Activated CD4-positive, alpha-beta T cell treated with anti-CD3 and anti-CD28 coated beads for 1 hour (primary cell): ENCODE data around the gene ATG5.
"Not testable (repeated sequence)": the region's sequence is repeated elsewhere in the genome, so short reads cannot be mapped to it uniquely, and the experiment has no call there.

Source experiments
- DNase-seq: peaks from one replicate; pipeline ENCODE4 v3.0.0-alpha.2; 2020

The ATG5 gene

GRCh38 chr6:106152952-106153351 is 172.6 kb downstream of the ATG5 start:
- no peak for DNase-seq

DNA sequence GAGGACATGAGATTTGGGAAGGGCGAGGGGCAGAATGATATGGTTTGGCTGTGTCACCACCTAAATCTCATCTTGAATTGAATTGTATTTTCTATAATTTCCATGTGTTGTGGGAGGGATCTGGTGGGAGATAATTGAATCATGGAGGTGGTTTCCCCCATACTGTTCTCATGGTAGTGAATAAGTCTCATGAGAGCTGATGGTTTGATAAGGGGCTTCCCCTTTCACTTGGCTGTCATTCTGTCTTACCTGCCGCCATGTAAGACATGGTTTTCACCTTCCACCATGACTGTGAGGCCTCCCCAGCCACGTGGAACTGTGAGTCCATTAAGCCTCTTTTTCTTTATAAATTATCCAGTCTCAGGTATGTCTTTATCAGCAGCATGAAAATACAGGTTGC is 173.1 kb downstream of the ATG5 start:
- not testable (repeated sequence) for DNase-seq

DNA sequence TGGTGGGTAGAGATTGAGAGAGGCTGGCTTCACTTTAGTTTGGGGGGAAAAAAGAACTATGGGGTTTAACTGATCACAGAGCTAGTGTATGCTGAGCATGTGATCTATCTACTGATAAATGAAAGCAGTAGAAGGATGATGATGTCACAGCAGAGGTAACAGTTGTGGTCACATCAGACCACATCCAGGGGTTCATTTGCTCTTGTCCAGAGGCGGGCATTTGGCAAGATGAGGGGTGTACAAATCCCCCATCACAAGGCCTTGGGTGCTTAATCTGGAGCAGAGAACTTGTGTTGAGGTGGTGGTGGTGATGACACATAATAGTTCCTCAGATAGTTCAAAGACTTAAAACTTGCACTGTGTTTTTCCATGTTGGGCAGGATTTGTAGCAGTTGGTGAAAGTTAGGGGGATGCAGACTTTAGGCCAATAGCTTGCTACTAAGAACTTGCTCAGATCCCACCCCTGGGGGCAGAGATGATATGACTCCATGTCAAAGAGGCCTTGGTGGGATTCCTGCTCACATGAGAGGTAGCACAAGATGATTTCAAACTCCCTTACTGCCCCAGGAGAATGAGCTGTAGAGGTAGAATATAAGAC is 176.0 kb downstream of the ATG5 start:
- no peak for DNase-seq

GRCh38 chr6:106147476-106147875 is 178.1 kb downstream of the ATG5 start:
- DNase-seq, result no peak

GRCh38 chr6:106146852-106147351 is 178.7 kb downstream of the ATG5 start:
- DNase-seq, result no peak

- DNase-seq, result no peak
These were observed 179.8 kb downstream of the ATG5 start for GRCh38 chr6:106145741-106146227.

GRCh38 chr6:106145144-106145543 is 180.4 kb downstream of the ATG5 start:
- DNase-seq, result no peak

- DNase-seq, result no peak
These were observed 181.9 kb downstream of the ATG5 start for GRCh38 chr6:106143665-106144064.

- DNase-seq, result no peak
These were observed 182.6 kb downstream of the ATG5 start for GRCh38 chr6:106142876-106143431.

DNA sequence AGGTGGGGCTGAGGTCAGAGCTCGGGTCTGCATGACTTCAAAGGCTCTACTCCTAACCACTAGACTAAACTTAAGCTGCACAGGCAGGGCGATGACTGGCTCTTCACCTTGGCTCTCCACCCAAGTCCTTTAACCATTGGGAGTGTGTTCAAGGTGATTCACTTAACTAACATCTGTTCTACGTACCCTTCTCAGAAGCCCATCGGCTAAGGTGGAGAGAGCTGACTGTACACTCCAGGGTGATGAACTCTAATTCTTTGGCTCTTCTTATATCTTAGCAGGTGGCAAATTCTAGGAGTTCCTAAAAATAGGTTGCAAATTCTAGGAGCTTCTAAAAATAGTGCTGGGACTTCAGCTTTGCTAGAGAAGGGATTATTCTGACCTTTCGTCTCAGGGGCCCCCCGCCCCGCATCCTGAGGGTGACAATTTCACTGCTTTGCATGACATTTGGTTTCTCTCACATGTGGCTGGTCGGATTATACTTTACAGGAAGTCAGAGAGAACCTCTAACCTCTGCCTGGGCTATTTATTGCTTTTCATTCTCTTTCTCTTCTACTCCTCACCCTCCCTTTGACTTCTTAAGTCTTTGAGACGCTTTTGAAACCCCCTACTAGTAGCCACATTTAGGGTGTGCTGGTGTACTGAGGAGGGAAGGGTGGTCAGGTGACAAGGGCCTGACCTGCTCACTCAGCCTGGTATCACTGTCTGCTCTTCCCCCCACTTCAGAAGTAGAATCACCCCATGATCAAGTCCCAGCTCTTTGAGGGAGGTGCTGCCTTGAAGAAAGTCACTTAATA is 183.9 kb downstream of the ATG5 start:
- DNase-seq, result no peak

DNA sequence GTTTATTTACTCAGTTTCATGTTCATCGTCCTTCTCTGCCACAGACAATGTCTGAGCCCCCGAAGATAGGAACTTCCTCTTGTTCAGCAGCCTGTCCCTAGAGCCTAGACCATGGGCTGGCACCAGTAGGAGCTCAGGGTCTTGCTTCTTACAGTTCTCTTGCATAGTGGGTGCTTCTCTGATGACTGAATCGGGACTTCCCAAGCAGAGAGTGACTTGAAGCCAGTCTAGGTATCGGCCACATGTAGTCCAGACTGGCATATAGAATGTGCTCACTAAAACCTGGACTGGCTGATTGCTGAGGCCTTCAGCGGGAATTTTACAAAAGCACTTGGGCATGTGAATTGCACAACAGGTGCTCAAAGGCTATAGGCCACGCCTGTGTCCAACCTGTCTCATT is 187.4 kb downstream of the ATG5 start:
- DNase-seq, result no peak

DNA sequence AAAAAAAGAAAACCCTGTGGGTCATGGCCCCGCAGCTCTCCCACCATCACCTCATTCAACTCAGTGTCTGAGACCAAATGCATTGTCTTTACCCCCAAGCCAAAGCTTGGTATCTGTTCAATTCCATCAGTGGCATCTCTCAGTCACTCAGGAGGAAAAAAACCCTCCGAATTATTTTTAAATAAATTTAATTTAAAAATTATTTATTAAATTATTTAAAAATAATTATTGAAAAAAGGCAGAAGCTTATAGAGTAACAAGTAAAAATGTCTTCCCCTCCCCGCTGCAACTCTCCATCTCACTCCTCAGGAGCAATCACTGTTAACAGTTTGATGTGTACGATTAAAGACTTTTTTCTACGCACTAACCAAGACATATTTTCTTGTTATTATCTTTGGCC is 188.7 kb downstream of the ATG5 start:
- no peak for DNase-seq

GRCh38 chr6:106135911-106136571 is 189.5 kb downstream of the ATG5 start:
- DNase-seq, result no peak

DNA sequence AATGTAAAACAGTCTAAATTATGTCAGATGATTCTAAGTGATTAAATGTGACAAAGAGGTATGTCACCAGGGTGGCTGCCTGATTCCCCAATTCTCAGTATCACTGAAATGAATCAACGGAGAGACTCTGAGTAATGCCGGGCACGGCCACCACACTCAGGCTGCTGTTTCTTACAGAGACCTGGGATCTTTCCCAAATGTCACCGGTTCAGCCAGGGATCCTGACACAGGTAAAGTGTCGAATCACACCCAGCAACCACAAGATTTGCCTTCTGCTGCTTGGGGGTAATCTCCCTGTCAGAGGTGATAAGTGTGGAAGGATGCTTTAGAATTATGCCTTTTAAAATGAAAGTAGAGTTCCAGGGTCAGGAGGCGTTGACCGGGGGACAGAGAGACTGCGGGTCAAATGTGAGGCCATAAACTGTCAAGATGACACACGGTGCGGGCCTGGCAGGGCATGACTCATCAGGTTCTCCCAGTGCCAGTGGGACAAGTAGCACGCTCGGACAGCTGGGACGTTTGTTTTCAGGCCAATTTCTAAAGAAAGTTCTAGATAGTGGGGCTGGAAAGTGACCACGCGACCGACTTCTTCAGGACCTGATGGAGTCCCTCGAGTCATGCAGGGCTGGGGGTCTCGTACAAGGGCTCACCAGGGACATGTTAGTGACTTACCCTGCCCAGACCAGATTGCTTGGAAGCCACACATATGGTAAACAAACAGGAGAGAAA is 190.5 kb downstream of the ATG5 start:
- DNase-seq, result no peak
